H1 (cell line): ENCODE results near the gene RPL36A. TPM values are rescaled to one million over a fixed set of nuclear protein-coding genes. Genes with fewer than 3 reads are reported as not detected.

Experiments used
- CTCF ChIA-PET: fragments of 300-600 bp; sonication (Branson Sonifier 250); formaldehyde crosslinking; loops from one replicate; lab custom pipeline; 2021; ENCODE audit not compliant: partially characterized antibody; lab: Charles Lee
- POLR2A ChIA-PET: fragments of 300-600 bp; sonication (Branson Sonifier 250); formaldehyde crosslinking; loops from one replicate; lab custom pipeline; 2021; ENCODE audit warnings: inconsistent platforms; ENCODE audit not compliant: partially characterized antibody; lab: Charles Lee
- DNase-seq, 2 experiments: peaks; one replicate each; pipeline versions ENCODE4 v3.0.0 to v3.0.0-alpha.2; 2010 to 2022; ENCODE audit warnings: low spot score in 2 of 2, low read depth in 1 of 2, mixed read lengths in 1 of 2
- FAIRE-seq: peaks from 2 replicates; lab custom pipeline; 2011; peaks lifted over from hg19 to GRCh38; lab: Jason Lieb, UNC
- H2AFZ ChIP-seq: 2 replicates; pipeline ENCODE4 v1.8.1; 2012; ENCODE audit warnings: low read length, inconsistent platforms
- H2AK5ac ChIP-seq: 2 replicates; pipeline ENCODE4 v1.6.1; 2013; ENCODE audit warnings: low read depth, low read length
- H2BK120ac ChIP-seq: replicated peaks from 2 replicates; pipeline ENCODE3; 2013; ENCODE audit warnings: low read depth, low read length, inconsistent platforms
- H2BK12ac ChIP-seq: 2 replicates; pipeline ENCODE4 v1.6.1; 2013; ENCODE audit warnings: low read depth, low read length
- H2BK15ac ChIP-seq: 2 replicates; pipeline ENCODE4 v1.6.1; 2013; ENCODE audit warnings: low read length
- H2BK20ac ChIP-seq: 2 replicates; pipeline ENCODE4 v1.6.1; 2013; ENCODE audit warnings: low read length
- H2BK5ac ChIP-seq: 2 replicates; pipeline ENCODE4 v1.6.1; 2013; ENCODE audit warnings: low read depth, low read length
- H3K14ac ChIP-seq: 2 replicates; pipeline ENCODE4 v1.6.1; 2013; ENCODE audit warnings: inconsistent platforms; ENCODE audit not compliant: insufficient read length
- H3K18ac ChIP-seq: 2 replicates; pipeline ENCODE4 v1.6.1; 2013; ENCODE audit warnings: low read length; ENCODE audit errors: extremely low read depth
- H3K23ac ChIP-seq: 2 replicates; pipeline ENCODE4 v1.6.1; 2013; ENCODE audit warnings: inconsistent platforms; ENCODE audit not compliant: insufficient read length
- H3K23me2 ChIP-seq: 2 replicates; pipeline ENCODE4 v1.6.1; 2013; ENCODE audit warnings: low read depth, low read length
- H3K27ac ChIP-seq: 2 replicates; pipeline ENCODE4 v1.6.1; 2011; ENCODE audit warnings: low read depth, low read length, inconsistent platforms
- H3K27me3 ChIP-seq, 4 experiments: replicated peaks in 1 of 4; 1 replicate in 1 of 4; 2 replicates in 3 of 4; pipeline versions ENCODE4 v1.6.1 to v1.8.1; 2011 to 2013; ENCODE audit warnings: low read length in 3 of 4, mild to moderate bottlenecking in 3 of 4, inconsistent platforms in 2 of 4, mixed read lengths in 2 of 4, moderate library complexity in 1 of 4; ENCODE audit not compliant: control insufficient read depth in 3 of 4, insufficient read depth in 3 of 4; ENCODE audit errors: extremely low read depth in 1 of 4
- H3K36me3 ChIP-seq, 4 experiments: 2 replicates each; pipeline versions ENCODE4 v1.6.1 to v1.8.1; 2011 to 2013; ENCODE audit warnings: mild to moderate bottlenecking in 4 of 4, low read length in 3 of 4, moderate library complexity in 2 of 4, control low read depth in 1 of 4, inconsistent platforms in 1 of 4; ENCODE audit not compliant: insufficient read depth in 4 of 4, control insufficient read depth in 2 of 4
- H3K4ac ChIP-seq: replicated peaks from 2 replicates; pipeline ENCODE3; 2013; ENCODE audit warnings: low read length, low read depth, mixed read lengths, inconsistent platforms; ENCODE audit not compliant: insufficient read length
- H3K4me1 ChIP-seq, 4 experiments: replicated peaks in 1 of 4; 1 replicate in 1 of 4; 2 replicates in 3 of 4; pipeline versions ENCODE4 v1.6.1 to v1.8.1; 2011 to 2013; ENCODE audit warnings: low read length in 3 of 4, inconsistent platforms in 2 of 4, mixed read lengths in 1 of 4; ENCODE audit not compliant: insufficient read depth in 4 of 4, control insufficient read depth in 3 of 4
- H3K4me2 ChIP-seq, 2 experiments: 2 replicates each; pipeline versions ENCODE4 v1.6.1 to v1.8.1; 2011 to 2013; ENCODE audit warnings: low read depth in 2 of 2, low read length in 2 of 2, control low read depth in 1 of 2, inconsistent platforms in 1 of 2, mild to moderate bottlenecking in 1 of 2; ENCODE audit not compliant: insufficient read depth in 1 of 2
- H3K4me3 ChIP-seq, 4 experiments: fragments of 200-600, 300-600 bp in 1 of 4; sonication (generic), shearing (Covaris generic), sonication (Bioruptor Twin) in 1 of 4; 2 replicates each; pipeline versions ENCODE4 v1.5.1 to v1.8.1; 2011 to 2016; ENCODE audit warnings: low read length in 4 of 4, low read depth in 3 of 4, control low read depth in 2 of 4, inconsistent platforms in 2 of 4, mild to moderate bottlenecking in 2 of 4, mixed read lengths in 1 of 4, moderate library complexity in 1 of 4; ENCODE audit not compliant: insufficient read depth in 2 of 4; ENCODE audit errors: extremely low read depth in 1 of 4
- H3K56ac ChIP-seq: replicated peaks from 2 replicates; pipeline ENCODE3; 2013; ENCODE audit warnings: low read depth, mild to moderate bottlenecking, mixed read lengths, low read length, inconsistent platforms; ENCODE audit not compliant: insufficient read length
- H3K79me1 ChIP-seq: 2 replicates; pipeline ENCODE4 v1.6.1; 2013; ENCODE audit warnings: low read depth, low read length, control low read depth
- H3K79me2 ChIP-seq, 2 experiments: 2 replicates each; pipeline versions ENCODE4 v1.6.1 to v1.8.1; 2012 to 2013; ENCODE audit warnings: low read length in 2 of 2, mild to moderate bottlenecking in 2 of 2, inconsistent platforms in 1 of 2; ENCODE audit not compliant: insufficient read depth in 2 of 2, control insufficient read depth in 1 of 2
- H3K9ac ChIP-seq, 4 experiments: replicated peaks in 1 of 4; 1 replicate in 1 of 4; 2 replicates in 3 of 4; pipeline versions ENCODE4 v1.6.1 to v1.8.1; 2011 to 2013; ENCODE audit warnings: low read depth in 3 of 4, low read length in 3 of 4, control low read depth in 2 of 4, mild to moderate bottlenecking in 2 of 4, moderate library complexity in 2 of 4, inconsistent platforms in 1 of 4; ENCODE audit errors: extremely low read depth in 1 of 4
- H3K9me3 ChIP-seq, 2 experiments: 2 replicates each; pipeline versions ENCODE4 v1.6.1 to v1.8.1; 2012 to 2013; ENCODE audit warnings: mild to moderate bottlenecking in 2 of 2, moderate library complexity in 2 of 2, control low read depth in 1 of 2, inconsistent platforms in 1 of 2, low read depth in 1 of 2, low read length in 1 of 2, mixed read lengths in 1 of 2; ENCODE audit not compliant: insufficient read depth in 2 of 2
- H4K20me1 ChIP-seq, 2 experiments: replicated peaks in 1 of 2; 2 replicates each; pipeline versions ENCODE3 to v1.8.1; 2011 to 2013; ENCODE audit warnings: inconsistent platforms in 2 of 2, low read length in 2 of 2, mild to moderate bottlenecking in 1 of 2; ENCODE audit not compliant: insufficient read depth in 2 of 2, control insufficient read depth in 1 of 2
- H4K5ac ChIP-seq: 2 replicates; pipeline ENCODE4 v1.6.1; 2013; ENCODE audit warnings: low read length, low read depth, mixed read lengths, inconsistent platforms; ENCODE audit not compliant: insufficient read length
- H4K8ac ChIP-seq: 2 replicates; pipeline ENCODE4 v1.8.0; 2013; ENCODE audit warnings: mild to moderate bottlenecking, moderate library complexity, low read length, inconsistent platforms; ENCODE audit not compliant: insufficient read depth; ENCODE audit errors: extremely low read depth
- H4K91ac ChIP-seq: replicated peaks from 2 replicates; pipeline ENCODE3; 2013; ENCODE audit warnings: low read length, mixed read lengths, inconsistent platforms; ENCODE audit not compliant: insufficient read length
- EZH2 ChIP-seq: fragments of 200-600 bp; sonication (generic); IDR thresholded peaks from 2 replicates; pipeline ENCODE4 v1.7.1; 2012; ENCODE audit warnings: low read depth, mild to moderate bottlenecking, moderate library complexity, low read length, inconsistent platforms; ENCODE audit not compliant: severe bottlenecking
- FOSL1 ChIP-seq: IDR thresholded peaks from 2 replicates; pipeline ENCODE4 v1.6.1; 2011; ENCODE audit warnings: mild to moderate bottlenecking, low read depth, low read length, moderate library complexity; ENCODE audit not compliant: insufficient read depth
- RNF2 ChIP-seq: fragments of 200-900, 300-1000 bp; sonication (generic); IDR thresholded peaks from 2 replicates; pipeline ENCODE4 v1.7.1; 2016; ENCODE audit warnings: borderline replicate concordance, low read depth, mild to moderate bottlenecking, antibody characterized with exemption, low read length; ENCODE audit not compliant: poor library complexity, severe bottlenecking; ENCODE audit errors: missing control alignments
- YY1 ChIP-seq: IDR thresholded peaks from 2 replicates; pipeline ENCODE4 v1.6.1; 2011; ENCODE audit warnings: low read depth, mild to moderate bottlenecking, low read length
- WGBS, 2 experiments: shearing (Covaris generic) in 1 of 2; methylation state at CpG; one replicate each; pipeline versions ENCODE4 v1.1.6 to v1.1.7; 2013 to 2015; ENCODE audit warnings: low lambda C conversion rate in 2 of 2, mixed read lengths in 2 of 2, inconsistent platforms in 1 of 2, low coverage in 1 of 2, missing lambda C conversion rate in 1 of 2; ENCODE audit not compliant: insufficient replicate concordance in 2 of 2, insufficient coverage in 1 of 2, insufficient read length in 1 of 2; ENCODE audit errors: extremely low coverage in 1 of 2, missing lambda C conversion rate in 1 of 2; 5-methylcytosine and 5-hydroxymethylcytosine counted together
- polyA plus RNA-seq, 7 experiments: library from polyadenylated mRNA; depleted of rRNA in 3 of 7; stranded (reverse) in 5 of 7; unstranded in 2 of 7; fragments of >200 nt in 5 of 7; fragments of 200-250 nt in 2 of 7; gene quantifications; 1 replicate in 5 of 7; 2 replicates in 1 of 7; 4 replicates in 1 of 7; pipeline versions ENCODE4 v1.2.1 to v1.2.3, GENCODE V29; 2011 to 2013; ENCODE audit warnings: missing spikeins in 2 of 7, mixed read lengths in 2 of 7
- total RNA-seq: library from RNA; stranded (reverse); fragmentation: NEBNext Ultra II Directional; extraction: Animal tissue kit (Norgen Biotek cat#: 25700); gene quantifications from 2 replicates; pipeline ENCODE4 v1.2.1, GENCODE V29; 2021

The RPL36A gene
- total and polyA plus RNA-seq, 2 of the 8 experiments (the other 6 are each of a cell fraction or from before 2014, with no cell fraction given), result 271 to 1,587 TPM

DNA sequence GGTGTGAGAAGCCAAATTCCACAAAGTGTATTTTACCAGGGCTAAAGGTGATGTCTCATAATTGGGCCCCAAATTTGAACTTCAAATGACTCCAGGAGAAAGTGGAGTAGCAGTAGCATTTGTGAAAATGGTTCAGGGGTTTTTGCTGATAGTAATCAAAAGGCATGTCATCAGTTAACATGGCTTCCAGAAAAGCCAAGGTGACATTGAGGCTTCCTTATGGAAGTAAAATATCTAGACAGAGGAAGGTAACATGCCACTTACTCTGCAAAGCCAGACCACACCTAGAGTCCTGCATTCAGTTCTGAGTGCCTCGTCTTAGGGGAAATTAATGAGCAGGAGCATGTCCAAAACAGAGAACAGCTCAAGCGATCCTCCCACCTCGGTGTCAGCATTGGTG, 2.2 kb upstream of the RPL36A start:
- Histone ChIP-seq H2AK5ac (no peak overlapping the region), H2BK120ac (no peak overlapping the region), H2AFZ (no peak overlapping the region), H3K23me2 (peaks cover 4% of the 10 kb centered on the region; the same call in 1 of the 2 replicates), H3K23ac (no peak overlapping the region), H3K4ac (no peak overlapping the region), H3K79me1 (no peaks in the 10 kb centered on the region), H4K8ac (no peak overlapping the region), H2BK5ac (no peak overlapping the region), H2BK12ac (no peak overlapping the region), H4K91ac (no peak overlapping the region), H3K36me3 (peaks cover 6 to 22% (median 13%) of the 10 kb centered on the region in 4 experiments), H2BK20ac (no peak overlapping the region), H3K79me2 (peaks cover 0 to 23% of the 10 kb centered on the region in 2 experiments; a peak in 2 of 4 replicates), H3K4me2 (no peak overlapping the region), H3K27ac (no peak overlapping the region), H3K27me3 (no peaks in the 10 kb centered on the region), H3K9me3 (no peaks in the 10 kb centered on the region), H3K18ac (no peak overlapping the region), H3K14ac (no peak overlapping the region), H3K4me1 (no peaks in the 10 kb centered on the region; a peak in 1 of 7 replicates), H3K56ac (no peak overlapping the region), H2BK15ac (no peak overlapping the region), H3K9ac (no peak overlapping the region), H4K5ac (no peak overlapping the region), H4K20me1 (no peaks in the 10 kb centered on the region), H3K4me3 (no peak overlapping the region)
- no peak for FAIRE-seq
- TF ChIP-seq YY1, result no peak
- TF ChIP-seq FOSL1, result no peak
- no peak for TF ChIP-seq EZH2
- no peak for TF ChIP-seq RNF2
- ChIA-PET POLR2A (interaction anchor here (0.9 to 1.3 kb wide), 2 partner anchors 8 to 140 kb away, joined by 3 read pairs; no protein-coding TSS in a partner anchor), CTCF (no interaction called here)
- WGBS, 2 experiments, result 87% methylated on average over 3 of the region's 3 CpGs; no CpG with 5 or more reads in 1 of the 2 experiments
- DNase-seq, result no peak
